DOHH2 (cell line): ENCODE measurements around the gene ZDHHC18.

Experiments used
- EZH2phosphoT487 ChIP-seq: fragments of 200-600 bp; sonication (generic); IDR thresholded peaks from 2 replicates; pipeline ENCODE4 v1.6.1; 2017; ENCODE audit warnings: borderline replicate concordance, mild to moderate bottlenecking, antibody characterized with exemption, low read length, moderate library complexity, mixed read lengths
- TF ChIP-seq, protein P1 (sequence below): fragments of 200-600 bp; sonication (generic); IDR thresholded peaks from one replicate; pipeline ENCODE4 v1.5.1; 2014; ENCODE audit warnings: antibody characterized with exemption, mild to moderate bottlenecking, low read depth, low read length; ENCODE audit not compliant: poor library complexity, severe bottlenecking

GRCh38 chr1:26783646-26784022 is 42.9 kb upstream of the ZDHHC18 start:
- TF ChIP-seq, protein P1, sequence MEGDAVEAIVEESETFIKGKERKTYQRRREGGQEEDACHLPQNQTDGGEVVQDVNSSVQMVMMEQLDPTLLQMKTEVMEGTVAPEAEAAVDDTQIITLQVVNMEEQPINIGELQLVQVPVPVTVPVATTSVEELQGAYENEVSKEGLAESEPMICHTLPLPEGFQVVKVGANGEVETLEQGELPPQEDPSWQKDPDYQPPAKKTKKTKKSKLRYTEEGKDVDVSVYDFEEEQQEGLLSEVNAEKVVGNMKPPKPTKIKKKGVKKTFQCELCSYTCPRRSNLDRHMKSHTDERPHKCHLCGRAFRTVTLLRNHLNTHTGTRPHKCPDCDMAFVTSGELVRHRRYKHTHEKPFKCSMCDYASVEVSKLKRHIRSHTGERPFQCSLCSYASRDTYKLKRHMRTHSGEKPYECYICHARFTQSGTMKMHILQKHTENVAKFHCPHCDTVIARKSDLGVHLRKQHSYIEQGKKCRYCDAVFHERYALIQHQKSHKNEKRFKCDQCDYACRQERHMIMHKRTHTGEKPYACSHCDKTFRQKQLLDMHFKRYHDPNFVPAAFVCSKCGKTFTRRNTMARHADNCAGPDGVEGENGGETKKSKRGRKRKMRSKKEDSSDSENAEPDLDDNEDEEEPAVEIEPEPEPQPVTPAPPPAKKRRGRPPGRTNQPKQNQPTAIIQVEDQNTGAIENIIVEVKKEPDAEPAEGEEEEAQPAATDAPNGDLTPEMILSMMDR = no peak
- TF ChIP-seq EZH2phosphoT487 = no peak
